Activated gamma-delta T cell (primary cell): ENCODE results near the gene BIRC5.

Source experiments
- DNase-seq: peaks from one replicate; lab custom pipeline; 2025; lab: John Stamatoyannopoulos, UW

Gene BIRC5

GRCh38 chr17:78183916-78184315 lies 30.1 kb upstream of the BIRC5 start:
- DNase-seq: no peak

- no peak for DNase-seq
Observed at GRCh38 chr17:78184351-78184750, 29.7 kb upstream of the BIRC5 start.

- DNase-seq: no peak
Observed at GRCh38 chr17:78184868-78185267, 29.2 kb upstream of the BIRC5 start.

GRCh38 chr17:78185981-78186691 lies 27.9 kb upstream of the BIRC5 start:
- DNase-seq: no peak

GRCh38 chr17:78186692-78187595 lies 27.1 kb upstream of the BIRC5 start, which contains the start of the genes AFMID and TK1:
AFMID (plus strand) TSS chr17:78187362; CDS start chr17:78187371, 9 bp downstream.
TK1 (minus strand) TSS chr17:78187052; CDS start chr17:78186994, 58 bp downstream.
- DNase-seq: peak; percentile 62

GRCh38 chr17:78196716-78197115 lies 17.3 kb upstream of the BIRC5 start:
- DNase-seq: no peak

GRCh38 chr17:78197147-78197832 lies 16.8 kb upstream of the BIRC5 start:
- no peak for DNase-seq

- DNase-seq: no peak
Observed at GRCh38 chr17:78200451-78200850, 13.6 kb upstream of the BIRC5 start.

GRCh38 chr17:78202666-78203065 lies 11.4 kb upstream of the BIRC5 start:
- no peak for DNase-seq

GRCh38 chr17:78204387-78205123 lies 9.5 kb upstream of the BIRC5 start:
- DNase-seq: no peak

GRCh38 chr17:78205124-78205775 lies 8.8 kb upstream of the BIRC5 start:
- DNase-seq: no peak

GRCh38 chr17:78206298-78206697 lies 7.8 kb upstream of the BIRC5 start:
- no peak for DNase-seq

- DNase-seq: no peak
Observed at GRCh38 chr17:78208486-78208885, 5.6 kb upstream of the BIRC5 start.

GRCh38 chr17:78210111-78210510 lies 3.9 kb upstream of the BIRC5 start:
- no peak for DNase-seq

- DNase-seq: no peak
Observed at GRCh38 chr17:78211032-78211431, 3.0 kb upstream of the BIRC5 start.

- no peak for DNase-seq
Observed at GRCh38 chr17:78214706-78215061, 631 bp downstream of the BIRC5 start.

GRCh38 chr17:78219396-78220150 lies 5.5 kb downstream of the BIRC5 start:
- DNase-seq: no peak

- DNase-seq: no peak
Observed at GRCh38 chr17:78223061-78223460, 9.0 kb downstream of the BIRC5 start.

- DNase-seq: no peak
Observed at GRCh38 chr17:78223765-78224164, 9.7 kb downstream of the BIRC5 start.
